SK-MEL-5 (cell line): ENCODE measurements around the gene CLEC4F. TPM values are rescaled to one million over a fixed set of nuclear protein-coding genes. Genes with fewer than 3 reads are reported as not detected.

Experiments
- DNase-seq: peaks from one replicate; pipeline ENCODE4 v3.0.0-alpha.2; 2016; ENCODE audit warnings: low read depth, low spot score
- in situ Hi-C: cut with HindIII; loops from 2 replicates; pipeline ENCODE4 v1.10.0; 2016; ENCODE audit warnings: low sequenced_read_pairs, high pct_unique_total_duplicates, low pct_unique_long_range_greater_than_20kb
- total RNA-seq: library from RNA; depleted of rRNA; stranded (reverse); fragments of >200 nt; shearing (Covaris generic); gene quantifications from 2 replicates; pipeline ENCODE4 v1.2.3, GENCODE V29; 2014

Gene CLEC4F
- total RNA-seq, 1 experiment from 2014 or later: not detected

DNA sequence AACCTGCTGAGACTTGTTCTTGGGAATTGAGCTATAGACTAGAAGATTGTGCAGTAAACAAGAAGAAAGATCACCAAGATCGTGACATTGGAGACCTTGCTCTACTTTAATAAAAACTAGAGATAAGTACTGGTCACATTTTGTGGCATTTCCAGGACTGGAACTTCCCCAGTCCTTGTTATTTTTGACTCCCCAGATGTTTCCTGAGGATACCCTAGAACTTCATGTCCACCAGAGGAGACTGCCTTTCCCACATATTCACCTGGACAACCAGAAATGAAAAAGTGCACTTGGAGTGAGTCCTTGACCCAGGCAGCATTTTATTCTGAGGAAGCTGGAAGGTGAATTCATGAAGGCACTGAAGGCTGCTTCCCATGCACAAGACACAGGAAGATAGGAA is 9.5 kb upstream of the CLEC4F start:
- DNase-seq: no peak
- in situ Hi-C loops: no loop called here

DNA sequence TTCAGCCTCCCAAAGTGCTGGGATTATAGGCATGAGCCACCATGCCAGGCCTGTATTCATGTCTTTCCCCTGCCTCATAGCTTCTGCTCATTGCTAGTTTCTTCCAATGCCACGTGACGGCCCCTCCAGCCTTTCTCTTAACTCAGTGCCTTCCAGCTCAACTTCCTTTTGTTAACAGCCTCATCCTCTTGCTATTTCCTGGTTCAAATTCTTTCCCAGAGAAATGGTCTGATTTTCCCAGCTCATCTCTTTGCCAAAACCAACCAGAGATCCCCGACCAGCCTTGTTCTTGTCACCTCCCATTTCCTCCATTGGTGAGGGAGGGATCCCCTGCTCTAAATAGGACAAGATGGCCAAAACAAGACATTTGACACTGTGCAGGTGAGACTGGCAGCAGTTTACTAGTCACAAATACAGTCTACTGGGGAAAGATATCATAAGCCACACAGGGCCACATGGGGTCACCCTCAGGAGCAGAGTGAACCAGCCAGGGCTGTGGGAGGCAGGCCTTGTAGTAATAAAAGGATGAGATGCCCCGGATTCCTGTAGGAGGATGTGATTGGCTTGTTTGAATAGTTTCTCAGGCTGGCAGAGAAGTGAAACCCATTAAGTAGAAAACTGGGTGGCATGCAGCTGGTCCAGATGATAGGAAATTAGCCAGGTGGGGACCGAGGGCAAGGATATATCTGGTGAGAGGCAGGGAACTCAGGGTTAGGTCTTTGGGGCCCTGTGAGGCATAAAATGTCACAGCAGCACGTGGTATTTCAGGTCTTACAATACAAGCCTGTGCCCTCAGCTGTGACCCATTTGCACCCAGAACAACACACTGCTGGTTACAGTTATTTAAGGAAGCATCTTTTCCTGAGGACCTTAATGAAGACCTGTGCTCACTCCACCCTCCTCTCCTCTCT is 8.8 kb upstream of the CLEC4F start:
- in situ Hi-C loops: no loop called here
- DNase-seq: no peak

GRCh38 chr2:70828115-70828514 is 7.7 kb upstream of the CLEC4F start:
- no peak for DNase-seq
- in situ Hi-C loops: no loop called here

DNA sequence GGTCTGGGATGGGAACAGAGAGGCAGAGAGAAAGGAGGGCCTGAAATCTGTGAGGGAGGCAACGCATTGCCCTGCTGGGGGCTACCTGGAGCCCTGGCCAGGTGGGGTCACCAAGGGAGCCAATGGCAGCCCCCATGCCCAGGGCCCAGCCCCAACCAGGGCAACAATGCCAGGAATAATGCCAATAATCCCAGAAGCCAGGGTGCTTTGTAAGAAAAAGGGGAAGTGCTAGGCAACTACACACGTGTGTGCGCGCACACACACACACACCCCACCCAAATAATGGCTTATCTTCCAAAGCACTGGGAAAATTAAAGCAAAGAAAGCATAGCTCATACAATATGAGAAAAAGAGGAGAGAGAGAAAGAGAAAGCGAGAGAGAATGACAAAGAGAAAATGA is 7.0 kb upstream of the CLEC4F start:
- DNase-seq: no peak
- in situ Hi-C loops: no loop called here

GRCh38 chr2:70826696-70827350 is 6.4 kb upstream of the CLEC4F start:
- in situ Hi-C loops: no loop called here
- DNase-seq: no peak

DNA sequence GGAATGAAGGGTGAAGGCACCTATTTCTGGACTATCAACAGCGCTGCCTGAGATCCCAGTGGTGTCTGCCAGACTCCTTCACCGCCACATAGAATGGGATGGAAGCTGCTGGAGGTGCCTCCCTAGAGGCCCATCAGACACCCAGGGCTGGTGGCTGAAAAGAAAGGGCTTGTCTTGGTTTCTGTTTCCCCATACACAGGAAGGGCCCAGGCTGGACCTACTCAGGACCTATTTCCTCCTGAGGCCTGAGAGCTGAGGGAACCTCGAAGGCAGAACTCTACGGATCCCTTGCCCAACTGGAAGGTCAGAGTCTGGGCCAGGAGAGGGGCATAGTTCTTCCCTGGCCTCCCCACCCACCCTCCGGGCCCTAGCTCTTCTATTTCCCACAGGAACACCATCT is 2.9 kb upstream of the CLEC4F start:
- in situ Hi-C loops: no loop called here
- no peak for DNase-seq

- in situ Hi-C loops: no loop called here
- DNase-seq: no peak
These were observed 2.4 kb upstream of the CLEC4F start for GRCh38 chr2:70822843-70823242.

DNA sequence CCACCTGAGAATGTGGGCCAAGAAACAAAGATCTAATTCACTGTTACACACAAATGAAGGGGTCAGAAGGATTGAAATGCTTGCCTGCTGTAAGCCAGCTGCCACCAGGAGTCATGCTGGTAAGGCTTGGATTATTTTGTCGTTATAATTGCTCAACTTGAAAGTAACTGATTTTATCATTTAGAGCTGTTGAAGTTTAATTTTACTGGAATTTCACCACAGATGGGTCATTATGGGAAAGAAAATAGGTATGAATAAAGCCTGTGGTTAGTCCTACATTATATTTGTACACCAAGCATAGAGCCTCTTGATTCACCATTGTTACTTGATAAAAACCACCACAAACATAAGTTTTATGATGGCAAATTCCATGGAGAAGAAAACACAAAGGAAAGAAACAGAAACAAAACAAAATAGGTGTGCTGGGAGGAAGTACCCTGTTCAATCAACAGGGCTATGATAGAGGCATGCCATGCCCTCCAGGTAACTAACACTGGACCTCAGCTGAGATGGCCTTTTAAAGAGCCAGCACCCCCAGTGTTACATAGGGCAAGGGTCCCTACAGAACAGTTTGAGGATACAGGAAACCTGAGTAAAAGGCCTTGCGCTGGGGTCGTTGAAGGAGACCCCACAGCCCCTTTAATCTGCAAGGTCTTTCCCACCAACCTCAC is 3.0 kb downstream of the CLEC4F start:
- in situ Hi-C loops: no loop called here
- DNase-seq: no peak

- in situ Hi-C loops: no loop called here
- DNase-seq: no peak
These were observed 3.7 kb downstream of the CLEC4F start for GRCh38 chr2:70816726-70817125.

- in situ Hi-C loops: no loop called here
- no peak for DNase-seq
These were observed 11.1 kb downstream of the CLEC4F start for GRCh38 chr2:70808983-70809958.

DNA sequence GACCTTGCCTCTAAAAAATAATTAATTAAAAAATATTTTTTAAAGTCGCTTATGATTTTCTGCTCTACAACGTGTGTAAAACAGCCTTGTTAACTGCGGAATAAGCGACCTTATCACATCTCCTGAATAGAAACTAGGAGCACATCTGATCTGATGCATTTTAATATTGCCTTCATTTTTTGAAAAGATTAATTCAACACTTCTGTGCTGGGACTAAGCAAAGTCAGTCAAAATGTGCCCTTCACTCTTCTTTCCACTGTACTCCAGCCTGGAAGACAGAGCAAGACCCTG is 12.6 kb downstream of the CLEC4F start:
- in situ Hi-C loops: no loop called here
- DNase-seq: no peak

GRCh38 chr2:70807102-70807827 is 13.1 kb downstream of the CLEC4F start:
- no peak for DNase-seq
- in situ Hi-C loops: no loop called here

DNA sequence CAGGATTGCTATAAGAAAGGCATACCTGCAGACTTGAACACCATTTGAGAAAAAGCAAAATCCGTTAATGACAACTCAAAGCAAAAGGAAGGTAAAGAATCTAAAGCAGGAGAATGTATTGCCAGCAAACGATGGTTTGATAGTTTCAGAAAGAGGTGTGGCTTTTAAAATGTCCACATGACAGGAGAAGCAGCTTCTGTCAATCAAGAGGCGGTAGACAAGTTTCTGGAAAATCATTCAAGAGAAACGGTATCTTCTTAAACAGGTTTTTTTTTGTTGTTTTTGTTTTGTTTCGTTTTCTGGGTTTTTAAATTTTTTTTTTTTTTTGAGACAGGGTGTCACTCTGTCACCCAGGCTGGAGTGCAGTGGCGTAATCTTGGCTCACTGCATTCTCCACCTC is 13.8 kb downstream of the CLEC4F start:
- no peak for DNase-seq
- in situ Hi-C loops: no loop called here

GRCh38 chr2:70806013-70806412 is 14.4 kb downstream of the CLEC4F start:
- in situ Hi-C loops: no loop called here
- no peak for DNase-seq

DNA sequence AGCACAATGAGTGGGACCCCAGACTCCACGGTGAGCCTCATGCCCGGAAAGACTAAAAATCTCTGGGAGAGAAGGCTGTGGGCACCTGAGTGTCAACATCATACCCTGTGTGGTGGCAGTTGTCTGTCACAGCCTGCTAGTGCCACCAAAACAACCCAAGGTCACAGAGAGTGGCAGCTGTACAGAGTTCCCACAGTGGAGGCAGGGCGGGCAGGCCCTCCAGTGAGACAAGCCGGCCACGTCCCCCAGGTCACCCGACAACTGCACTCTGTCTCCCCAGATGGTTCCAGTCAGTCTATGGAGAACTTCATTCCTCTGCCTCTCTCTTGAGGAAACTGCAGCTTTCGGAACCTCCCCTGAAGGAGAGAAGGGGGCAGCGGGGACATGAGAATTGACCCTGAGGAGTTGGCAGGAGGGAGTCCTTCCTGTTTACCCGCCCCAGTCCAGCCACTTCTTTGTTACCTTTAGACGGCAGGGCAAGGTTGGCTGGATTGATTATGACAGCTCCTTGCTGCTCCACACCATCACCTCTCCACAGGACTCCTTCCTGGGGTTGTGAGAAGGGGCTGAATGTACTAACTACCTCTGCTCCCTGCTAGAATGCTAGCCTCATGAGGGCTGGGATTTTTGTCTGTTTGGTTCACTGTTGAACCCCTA is 18.7 kb downstream of the CLEC4F start:
- no peak for DNase-seq
- in situ Hi-C loops: no loop called here

DNA sequence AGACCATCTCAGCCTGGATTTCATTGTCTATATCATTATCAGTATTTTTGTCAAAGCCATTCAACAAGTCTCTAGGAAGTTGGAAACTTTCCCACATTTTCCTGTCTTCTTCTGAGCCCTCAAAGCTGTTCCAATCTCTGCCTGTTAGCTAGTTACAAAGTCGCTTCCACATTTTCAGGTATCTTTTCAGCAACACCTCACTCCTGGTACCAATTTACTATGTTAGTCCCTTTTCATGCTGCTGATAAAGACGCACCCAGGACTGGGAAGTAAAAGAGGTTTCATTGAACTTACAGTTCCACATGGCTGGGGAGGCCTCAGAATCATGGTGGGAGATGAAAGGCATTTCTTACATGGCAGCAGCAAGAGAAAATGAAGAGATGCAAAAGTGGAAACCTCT is 20.7 kb downstream of the CLEC4F start:
- in situ Hi-C loops: loop anchor here (25.0 kb wide), 1 partner anchor 487 kb away; the partner anchor contains the start of gene FAM136A
- DNase-seq: no peak
